ENCODE measurements around the gene VPS13D. TPM values are rescaled to one million over a fixed set of nuclear protein-coding genes. Genes with fewer than 3 reads are reported as not detected.
A peak's percentile ranks its signal among the peaks of the same experiment; 100 is the strongest.

The VPS13D gene
- polyA plus RNA-seq, 1 of the 3 experiments (the other 2 are of a cell fraction): 15.0 TPM

- peaks cover 6 to 39% of the 10 kb centered on the region in 2 experiments; a peak in 1 of 4 replicates for H3K4me1 ChIP-seq (ENCODE audit: control insufficient read depth in 1 of 2, insufficient read depth in 2 of 2, low read depth in 1 of 2, low read length in 1 of 2)
- POLR2A ChIA-PET: no interaction called here
- no peak for TF ChIP-seq MEF2A (IDR thresholded peaks at IDR 0.05; ENCODE audit: borderline replicate concordance, low read depth)
- TF ChIP-seq GATA2 (CRISPR knock-in tag; IDR thresholded peaks at IDR 0.05): no peak
- no peak for TF ChIP-seq NRF1 (IDR thresholded peaks at IDR 0.05; ENCODE audit: low read depth, low read length)
- no peak for TF ChIP-seq GABPA (IDR thresholded peaks at IDR 0.05; ENCODE audit: low read depth)
- no peak for TF ChIP-seq POLR2AphosphoS5 (IDR thresholded peaks at IDR 0.05; ENCODE audit: low read depth, low read length)
- H3F3A ChIP-seq (replicated peaks; ENCODE audit: insufficient read depth): peaks cover 4% of the 10 kb centered on the region
- no peaks in the 10 kb centered on the region for H3K27me3 ChIP-seq (ENCODE audit: insufficient read depth)
- H3K36me3 ChIP-seq (replicated peaks in 1 of 2; ENCODE audit: control insufficient read depth in 1 of 2, insufficient read depth in 2 of 2, low read length in 1 of 2): peaks cover 0 to 15% of the 10 kb centered on the region in 2 experiments
- H2AFZ ChIP-seq (ENCODE audit: low read depth): no peak overlapping the region
- no peak overlapping the region for H3K4me3 ChIP-seq (ENCODE audit: low read depth in 2 of 2, low read length in 1 of 2)
- no peaks in the 10 kb centered on the region for H3K9me3 ChIP-seq
- DNase-seq: no peak
- H3K4me2 ChIP-seq: no peak overlapping the region
- no peak overlapping the region for H3K9ac ChIP-seq
- H3K27ac ChIP-seq (ENCODE audit: low read depth in 2 of 2, low read length in 1 of 2): peak overlapping the region in 1 of 2 experiments; percentile 22; a peak in 1 of 4 replicates
- no peaks in the 10 kb centered on the region for H3K9me2 ChIP-seq
- H3K79me2 ChIP-seq (ENCODE audit: insufficient read depth): no peaks in the 10 kb centered on the region
- H4K20me1 ChIP-seq (ENCODE audit: insufficient read depth): no peaks in the 10 kb centered on the region
- CTCF ChIA-PET: interaction anchor here (1.0 to 1.5 kb wide), 2 partner anchors 165 to 190 kb away, joined by 4 to 6 read pairs; no protein-coding TSS in a partner anchor
- WGBS (ENCODE audit: low lambda C conversion rate): 84% methylated on average over 10 of the region's 11 CpGs
Observed at GRCh38 chr1:12504601-12505000, 274.8 kb downstream of the VPS13D start.

GRCh38 chr1:12505231-12505630, 275.4 kb downstream of the VPS13D start:
- Histone ChIP-seq H3K9me3 (no peaks in the 10 kb centered on the region), H3K79me2 (ENCODE audit: insufficient read depth) (no peaks in the 10 kb centered on the region), H2AFZ (ENCODE audit: low read depth) (no peak overlapping the region), H3K4me3 (ENCODE audit: low read depth in 2 of 2, low read length in 1 of 2) (no peak overlapping the region), H3K4me1 (ENCODE audit: control insufficient read depth in 1 of 2, insufficient read depth in 2 of 2, low read depth in 1 of 2, low read length in 1 of 2) (peaks cover 6 to 37% of the 10 kb centered on the region in 2 experiments; a peak in 1 of 4 replicates), H3K9ac (no peak overlapping the region), H3F3A (replicated peaks; ENCODE audit: insufficient read depth) (peaks cover 8% of the 10 kb centered on the region), H3K4me2 (no peak overlapping the region), H3K27me3 (ENCODE audit: insufficient read depth) (no peaks in the 10 kb centered on the region), H3K9me2 (no peaks in the 10 kb centered on the region), H3K36me3 (replicated peaks in 1 of 2; ENCODE audit: control insufficient read depth in 1 of 2, insufficient read depth in 2 of 2, low read length in 1 of 2) (peaks cover 0 to 15% of the 10 kb centered on the region in 2 experiments), H3K27ac (ENCODE audit: low read depth in 2 of 2, low read length in 1 of 2) (no peak overlapping the region), H4K20me1 (ENCODE audit: insufficient read depth) (no peaks in the 10 kb centered on the region)
- DNase-seq: no peak
- TF ChIP-seq EP300 (IDR thresholded peaks at IDR 0.05; ENCODE audit: borderline replicate concordance in 1 of 2, low read depth in 1 of 2, low read length in 1 of 2): no peak
- TF ChIP-seq FOXM1 (IDR thresholded peaks at IDR 0.05; ENCODE audit: low read depth): no peak
- TF ChIP-seq CHD2 (IDR thresholded peaks at IDR 0.05; ENCODE audit: low read length, partially characterized antibody): no peak
- ChIA-PET POLR2A (no interaction called here), CTCF (no interaction called here)
- WGBS (ENCODE audit: low lambda C conversion rate): 95% methylated on average over 10 of the region's 10 CpGs

GRCh38 chr1:12505639-12506280, 275.9 kb downstream of the VPS13D start:
- POLR2A ChIA-PET: no interaction called here

More at GRCh38 chr1:12505639-12506280, 275.9 kb downstream of the VPS13D start:
- Histone ChIP-seq H3K9me3 (no peaks in the 10 kb centered on the region), H3K27me3 (ENCODE audit: insufficient read depth) (no peaks in the 10 kb centered on the region), H2AFZ (ENCODE audit: low read depth) (no peak overlapping the region), H3K9me2 (no peaks in the 10 kb centered on the region), H3K79me2 (ENCODE audit: insufficient read depth) (no peaks in the 10 kb centered on the region), H3K4me1 (ENCODE audit: control insufficient read depth in 1 of 2, insufficient read depth in 2 of 2, low read depth in 1 of 2, low read length in 1 of 2) (peaks cover 6 to 37% of the 10 kb centered on the region in 2 experiments; a peak in 1 of 4 replicates), H3K4me2 (no peak overlapping the region), H3K9ac (no peak overlapping the region), H3K36me3 (replicated peaks in 1 of 2; ENCODE audit: control insufficient read depth in 1 of 2, insufficient read depth in 2 of 2, low read length in 1 of 2) (peaks cover 0 to 15% of the 10 kb centered on the region in 2 experiments), H3F3A (replicated peaks; ENCODE audit: insufficient read depth) (peaks cover 8% of the 10 kb centered on the region), H4K20me1 (ENCODE audit: insufficient read depth) (no peaks in the 10 kb centered on the region), H3K4me3 (ENCODE audit: low read depth in 2 of 2, low read length in 1 of 2) (no peak overlapping the region), H3K27ac (ENCODE audit: low read depth in 2 of 2, low read length in 1 of 2) (no peak overlapping the region)
- 93% methylated on average over 6 of the region's 12 CpGs for WGBS (ENCODE audit: low lambda C conversion rate)
- DNase-seq: no peak
- no peak for TF ChIP-seq CTCF (IDR thresholded peaks at IDR 0.05)
- TF ChIP-seq USF1 (IDR thresholded peaks at IDR 0.05; ENCODE audit: borderline replicate concordance, low read depth): no peak
- CTCF ChIA-PET: interaction anchor here (1.5 kb wide), 1 partner anchor 10 kb away, joined by 3 read pairs; no protein-coding TSS in a partner anchor

Measured in SK-N-SH (cell line).